Pulmonary artery endothelial cell (primary cell): ENCODE results near the gene EFR3B. TPM values are rescaled to one million over a fixed set of nuclear protein-coding genes. Genes with fewer than 3 reads are reported as not detected.
"Not testable (repeated sequence)": the region's sequence is repeated elsewhere in the genome, so short reads cannot be mapped to it uniquely, and the experiment has no call there.

Experiments
- DNase-seq: peaks from one replicate; pipeline ENCODE4 v3.0.0-alpha.2; 2011; ENCODE audit warnings: low read depth, low spot score
- total RNA-seq: library from RNA; depleted of rRNA; stranded (reverse); fragments of >200 nt; gene quantifications from 2 replicates; pipeline ENCODE4 v1.2.3, GENCODE V29; 2014

EFR3B gene
- total RNA-seq = 0.28 and 0.40 TPM in 2 replicates

DNA sequence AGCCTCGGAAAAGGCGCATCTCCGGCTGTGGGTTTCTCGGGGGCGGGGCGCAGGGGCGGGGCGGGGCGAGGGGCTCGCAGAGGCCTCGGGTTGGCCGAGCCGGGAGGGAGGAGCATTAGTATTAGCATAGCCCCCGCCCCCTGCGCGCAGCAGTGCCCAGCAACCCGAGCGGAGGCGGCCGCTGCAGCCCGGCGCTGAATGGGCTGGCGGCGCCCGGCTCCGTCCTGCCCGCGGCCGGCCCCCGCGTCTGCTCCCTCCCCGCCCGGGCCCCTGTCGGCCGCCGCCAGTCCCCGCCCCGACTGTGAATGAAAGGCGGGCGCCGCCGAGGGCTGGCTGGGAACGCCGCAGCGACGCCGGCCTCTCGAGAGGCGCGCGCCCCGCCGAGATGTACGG, at the start of gene EFR3B:
Gene EFR3B, plus strand, starts transcription at position 149 of the 393 bp plus-strand sequence. Its CDS starts 237 bp downstream, at position 386.
- peak; percentile 74 for DNase-seq

- no peak for DNase-seq
These were observed 48.3 kb upstream of the EFR3B start for GRCh38 chr2:24993406-24994145.

DNA sequence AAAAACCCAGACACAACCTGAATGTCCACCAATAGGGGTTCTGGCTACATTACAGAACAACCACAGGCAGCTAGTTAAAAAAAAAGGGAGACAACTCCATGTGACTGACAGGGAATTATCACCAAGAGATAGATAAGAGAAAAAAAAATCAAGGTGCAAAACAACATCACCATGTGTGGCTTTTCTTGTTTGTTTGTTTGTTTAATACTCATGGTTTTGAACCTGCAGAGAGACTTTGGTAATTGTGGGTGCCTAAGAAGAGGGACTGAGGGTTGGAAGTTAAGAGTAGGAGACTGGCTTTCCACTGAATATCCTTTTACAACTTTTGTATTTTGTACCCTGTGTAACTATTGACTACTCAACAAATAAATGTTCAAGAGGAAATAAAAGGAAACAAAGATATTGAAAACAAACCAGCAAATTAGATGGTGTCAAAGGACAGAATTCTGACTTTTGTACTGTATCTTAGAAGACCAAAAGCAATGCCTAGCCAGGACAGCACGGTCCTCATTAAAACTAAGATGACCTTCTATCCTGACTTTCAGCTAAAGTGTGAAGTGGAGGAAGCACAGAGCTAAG, 47.6 kb upstream of the EFR3B start:
- DNase-seq = no peak

DNA sequence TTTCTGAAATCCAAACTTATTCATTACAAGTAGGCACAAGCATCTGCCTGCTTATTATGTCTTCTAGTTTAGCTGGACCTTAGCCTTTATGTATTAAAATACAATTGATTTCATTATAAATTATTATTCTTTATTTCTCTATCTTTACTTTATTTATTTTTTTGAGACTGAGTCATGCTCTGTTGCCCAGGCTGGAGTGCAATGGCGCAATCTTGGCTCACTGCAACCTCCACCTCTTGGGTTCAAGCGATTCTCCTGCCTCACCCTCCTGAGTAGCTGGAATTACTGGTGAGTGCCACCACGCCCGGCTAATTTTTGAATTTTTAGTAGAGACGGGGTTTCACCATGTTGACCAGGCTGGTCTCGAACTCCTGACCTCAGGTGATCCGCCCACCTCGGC, 42.8 kb upstream of the EFR3B start:
- not testable (repeated sequence) for DNase-seq

DNA sequence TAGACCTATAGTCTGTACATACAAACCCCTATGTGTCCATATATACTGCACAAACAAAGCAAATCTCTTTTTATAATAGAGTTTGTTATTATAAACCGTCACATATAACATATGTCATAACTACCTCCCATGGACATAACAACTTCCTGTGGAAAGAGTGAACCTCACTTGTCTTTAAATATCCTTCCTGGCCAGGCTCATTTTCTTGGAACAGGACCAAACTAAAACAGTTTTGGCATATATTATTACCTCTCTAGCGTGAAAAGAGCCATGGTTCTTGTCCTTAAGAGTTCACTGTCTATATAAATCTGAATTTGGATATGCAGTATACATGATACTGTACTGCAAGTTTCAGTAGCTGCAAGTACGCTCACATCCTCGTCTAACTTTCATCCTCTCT, 41.8 kb upstream of the EFR3B start:
- DNase-seq = no peak

DNA sequence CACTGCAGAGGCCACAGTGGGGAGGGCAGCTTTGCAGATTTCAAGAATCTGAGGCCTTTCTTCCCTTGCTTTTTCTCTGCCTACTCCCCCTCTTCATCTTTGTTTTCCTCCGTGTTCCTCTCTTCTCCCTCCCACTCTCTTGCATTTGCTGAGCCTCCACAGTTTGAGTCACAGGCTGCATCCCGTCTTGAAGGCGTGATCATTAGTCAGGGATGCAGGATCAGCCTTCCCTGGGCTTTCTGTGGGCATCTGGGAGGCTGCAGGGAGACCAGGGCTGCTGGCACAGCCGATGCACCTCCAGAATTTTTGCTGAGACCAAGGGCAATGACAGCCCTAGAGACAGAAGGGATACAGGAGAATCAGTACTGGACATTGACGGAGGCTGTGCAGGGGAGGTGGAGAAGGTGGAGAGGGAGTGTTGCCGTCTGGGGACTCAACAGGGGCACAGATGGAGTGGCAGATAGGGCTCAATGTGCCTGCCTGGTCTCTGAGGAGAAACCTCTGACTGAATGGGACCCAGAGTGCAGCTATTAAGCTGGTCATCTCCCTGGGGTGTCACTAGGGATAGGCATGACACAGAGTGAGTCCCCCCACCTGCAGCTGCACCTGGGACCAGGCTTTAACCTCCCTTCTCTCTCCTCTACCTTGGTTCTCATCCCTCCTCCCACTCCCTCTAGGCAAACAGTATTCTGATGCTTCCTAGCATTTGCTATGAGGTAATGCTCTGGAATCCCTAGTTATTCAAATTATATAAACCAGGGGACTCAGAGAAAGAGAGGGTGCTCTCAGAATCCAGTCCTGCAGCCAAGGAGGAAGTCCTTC, 41.2 kb upstream of the EFR3B start:
- DNase-seq = no peak

DNA sequence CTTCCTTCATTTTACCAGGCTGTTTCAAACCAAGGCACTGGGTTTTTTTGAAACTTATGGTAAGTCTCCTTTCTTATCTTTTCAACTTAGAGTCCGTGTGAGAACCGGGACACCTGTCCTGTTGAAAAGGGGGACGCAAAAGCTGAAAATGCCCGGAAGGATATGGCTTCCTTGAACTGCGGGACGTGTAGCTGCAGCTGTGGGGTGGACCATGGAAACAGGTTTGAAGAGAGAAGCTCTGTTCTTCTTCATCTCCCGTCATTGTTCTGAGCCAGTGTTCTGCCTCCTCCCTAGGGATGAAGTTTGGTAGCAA, 40.6 kb upstream of the EFR3B start:
- no peak for DNase-seq

- DNase-seq = no peak
These were observed 39.8 kb upstream of the EFR3B start for GRCh38 chr2:25002066-25002465.

GRCh38 chr2:25009954-25010353, 31.9 kb upstream of the EFR3B start:
- DNase-seq = no peak

DNA sequence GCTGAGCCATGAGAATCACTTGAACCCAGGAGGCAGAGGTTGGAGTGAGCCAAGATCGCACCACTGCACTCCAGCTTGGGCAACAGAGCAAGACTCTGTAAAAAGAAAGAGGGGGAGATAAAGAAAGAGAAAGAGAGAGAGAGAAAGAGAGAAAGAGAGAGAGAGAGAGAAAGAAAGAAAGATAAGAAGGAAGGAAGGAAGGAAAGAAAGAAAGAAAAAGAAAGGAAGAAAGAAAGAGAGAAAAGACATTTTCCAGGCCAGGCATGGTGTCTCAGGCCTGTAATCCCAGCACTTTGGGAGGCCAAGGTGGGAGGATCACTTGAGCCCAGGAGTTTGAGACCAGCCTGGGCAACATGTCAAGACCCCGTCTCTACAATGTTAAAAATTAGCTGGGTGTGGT, 30.5 kb upstream of the EFR3B start:
- not testable (repeated sequence) for DNase-seq

DNA sequence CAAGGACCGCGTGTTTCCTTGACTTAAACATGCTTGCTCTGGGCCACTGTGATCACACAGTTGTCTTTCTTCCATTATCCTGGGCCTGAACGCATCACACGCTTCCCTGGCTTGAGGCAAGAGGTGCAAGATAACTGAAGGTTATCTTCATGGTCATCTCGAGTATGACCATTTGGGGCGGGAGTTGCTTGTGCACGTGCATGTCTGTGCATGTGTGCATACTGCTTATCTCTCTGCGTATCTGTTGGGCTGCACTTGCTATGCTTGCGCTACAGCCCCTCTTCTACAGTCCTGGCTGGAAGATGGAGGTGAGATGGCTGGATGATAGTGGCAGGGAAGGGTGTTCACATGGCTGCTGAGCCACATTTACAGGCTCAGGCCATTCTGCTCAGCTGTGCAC, 27.2 kb upstream of the EFR3B start:
- no peak for DNase-seq

DNA sequence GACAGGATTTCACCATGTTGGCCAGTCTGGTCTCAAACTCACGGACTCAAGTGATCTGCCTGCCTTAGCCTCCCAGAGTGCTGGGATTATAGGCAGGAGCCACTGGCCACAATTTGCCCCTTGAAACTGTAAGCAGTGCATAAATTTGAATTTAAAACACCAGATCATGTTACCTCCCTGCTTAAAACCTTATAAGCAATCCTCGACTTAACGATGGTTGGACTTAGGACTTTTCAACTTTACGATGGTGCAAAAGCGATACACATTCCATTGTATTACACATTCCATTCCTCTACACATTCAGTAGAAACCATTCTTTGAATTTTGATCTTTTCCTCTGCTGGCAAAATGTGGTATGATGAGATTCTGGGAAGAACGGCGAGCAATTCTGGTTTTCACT, 23.2 kb upstream of the EFR3B start:
- DNase-seq = no peak

GRCh38 chr2:25021791-25022362, 20.0 kb upstream of the EFR3B start:
- DNase-seq = no peak

- no peak for DNase-seq
These were observed 18.5 kb upstream of the EFR3B start for GRCh38 chr2:25023333-25023732.

DNA sequence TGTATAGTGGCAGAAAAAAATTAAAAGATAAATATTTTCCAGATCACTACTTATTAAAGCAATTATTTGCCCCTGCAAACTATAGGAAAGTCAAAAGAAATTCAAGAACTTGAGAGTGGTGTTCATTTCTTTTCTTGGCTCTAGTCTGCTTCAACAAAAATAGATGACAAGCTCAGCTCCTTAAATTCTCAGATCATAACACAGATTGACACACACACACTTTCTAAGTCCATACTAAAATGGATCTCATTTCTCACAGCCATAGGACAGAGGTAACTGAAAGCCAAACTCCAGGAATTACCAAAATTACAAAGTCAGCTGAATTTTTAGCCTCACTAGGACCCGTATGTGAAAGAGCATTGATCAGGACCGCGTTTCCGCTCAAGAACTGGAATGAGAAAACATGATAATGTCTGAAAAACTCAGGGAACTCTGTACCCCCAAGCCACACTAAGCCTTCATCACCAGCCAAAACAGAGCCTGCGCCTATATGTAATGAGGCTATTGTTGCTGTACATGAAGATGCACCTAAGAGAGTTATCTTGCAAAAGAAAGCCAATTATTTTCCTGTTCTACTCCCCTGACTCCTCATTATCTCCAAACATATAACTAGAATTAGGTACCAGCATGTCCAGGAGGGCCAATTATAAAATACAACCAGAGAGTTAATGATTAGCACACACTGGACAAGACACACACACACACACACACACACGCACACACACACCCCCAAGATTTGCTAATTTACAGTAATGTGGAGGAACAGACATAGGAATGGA, 16.5 kb upstream of the EFR3B start:
- no peak for DNase-seq

DNA sequence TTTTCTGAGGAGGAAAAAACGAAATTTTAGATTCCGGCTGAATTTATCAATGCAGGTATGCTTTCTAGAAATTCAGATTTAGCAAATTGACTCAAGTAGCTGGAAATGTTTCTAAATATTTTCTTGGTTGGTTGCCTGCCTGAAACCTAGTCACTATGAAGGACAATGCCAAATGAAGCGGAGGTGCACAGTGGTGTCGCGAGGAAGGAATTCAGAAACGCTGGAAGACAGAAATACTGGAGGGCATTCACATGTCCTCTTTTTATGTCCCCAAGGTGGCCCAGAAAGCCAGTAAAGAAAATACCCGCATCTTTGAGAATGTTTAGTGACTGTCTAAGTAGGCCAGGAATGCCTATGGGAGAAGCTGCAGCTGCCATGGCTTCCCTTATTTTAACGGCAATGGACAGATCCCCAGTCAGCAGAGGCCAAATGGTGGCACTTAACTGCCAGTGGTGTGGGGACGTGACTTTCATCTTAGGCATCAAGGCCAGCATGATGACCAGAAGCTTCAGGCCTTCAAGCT, 15.8 kb upstream of the EFR3B start:
- no peak for DNase-seq

GRCh38 chr2:25029183-25029554, 12.7 kb upstream of the EFR3B start:
- no peak for DNase-seq

DNA sequence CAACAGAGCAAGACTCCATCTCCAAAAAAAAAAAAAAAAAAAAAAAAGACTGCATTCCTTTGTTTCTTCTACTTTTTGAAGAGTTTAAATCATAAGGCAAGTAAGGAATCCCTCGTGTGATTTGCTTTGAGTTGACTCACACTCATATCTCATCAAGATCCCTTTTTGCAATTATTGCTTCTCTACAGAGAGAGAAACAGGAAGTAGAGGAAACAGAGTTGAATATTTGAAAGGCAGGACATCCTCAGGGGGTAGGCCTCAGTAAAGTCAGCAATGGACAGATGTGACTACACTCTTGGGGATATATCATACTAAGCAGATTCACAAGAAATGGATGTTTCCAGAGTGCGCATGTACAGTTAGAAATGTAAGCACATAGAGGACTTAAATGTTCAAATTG, 11.2 kb upstream of the EFR3B start:
- DNase-seq = peak; percentile 33

DNA sequence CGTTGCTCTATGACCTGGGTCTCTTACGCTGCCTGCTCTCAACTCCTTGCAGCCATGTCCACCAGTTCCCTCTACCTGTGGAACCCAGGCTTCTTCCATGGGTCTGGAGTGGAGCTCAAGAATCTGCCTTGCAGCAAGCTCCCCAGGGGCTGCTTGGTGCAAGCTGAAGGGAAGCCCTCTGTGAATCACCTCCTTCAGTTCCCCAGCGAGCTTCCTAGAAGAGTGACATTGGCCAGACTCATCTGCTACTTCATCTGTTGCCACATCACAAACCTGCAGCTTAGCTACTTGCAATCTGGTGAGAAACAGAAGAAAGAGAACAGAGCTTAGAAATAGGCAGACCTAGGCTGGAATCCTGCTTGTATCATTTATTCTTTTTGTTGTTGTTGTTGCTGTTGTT, 9.8 kb upstream of the EFR3B start:
- no peak for DNase-seq

DNA sequence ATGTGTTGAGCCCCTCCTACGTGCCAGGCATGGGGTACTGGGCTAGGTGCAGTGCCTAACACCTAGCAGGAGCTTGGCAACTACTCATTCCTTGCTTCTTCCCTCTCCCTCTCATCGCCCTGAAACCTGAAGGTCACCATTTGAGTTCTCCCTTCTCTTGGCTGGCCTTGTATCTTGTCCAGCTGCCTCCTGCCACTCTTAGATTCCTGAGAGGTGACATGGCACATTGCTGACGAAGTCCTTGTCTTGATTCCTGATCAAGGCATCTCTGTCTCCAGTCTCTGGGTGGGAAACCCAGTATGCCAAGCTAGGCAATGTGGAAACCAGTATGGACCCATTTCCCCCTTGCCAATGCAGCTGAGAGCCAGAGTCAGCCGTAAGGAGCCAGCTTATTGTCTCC, 9.0 kb upstream of the EFR3B start:
- DNase-seq = no peak

DNA sequence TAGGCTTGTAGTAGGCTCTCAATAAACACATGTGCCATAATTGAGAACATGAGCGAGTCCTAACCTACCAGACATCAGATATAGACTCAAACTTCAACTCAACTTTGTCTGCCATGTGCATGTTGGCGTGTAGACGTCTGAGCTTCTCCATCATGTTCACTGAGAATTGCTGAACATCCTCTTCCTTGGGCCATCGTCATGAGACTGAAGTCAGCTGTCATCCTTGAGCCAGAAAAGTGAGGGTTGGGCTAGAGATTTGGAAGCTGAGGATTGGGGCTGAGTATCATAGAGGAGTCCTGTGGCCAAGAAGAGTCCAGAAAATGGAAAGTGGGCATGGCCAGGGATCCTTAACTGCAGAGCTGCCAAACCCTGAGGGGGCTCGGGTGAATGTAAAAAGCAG, 7.8 kb upstream of the EFR3B start:
- no peak for DNase-seq
